GM12874 (cell line): ENCODE data around the gene SNCG.

Experiments used
- CTCF ChIP-seq: IDR thresholded peaks from 2 replicates; pipeline ENCODE4 v1.5.1; 2011; ENCODE audit warnings: low read depth, mild to moderate bottlenecking, control low read depth, low read length, moderate library complexity; ENCODE audit not compliant: insufficient read depth

SNCG gene

DNA sequence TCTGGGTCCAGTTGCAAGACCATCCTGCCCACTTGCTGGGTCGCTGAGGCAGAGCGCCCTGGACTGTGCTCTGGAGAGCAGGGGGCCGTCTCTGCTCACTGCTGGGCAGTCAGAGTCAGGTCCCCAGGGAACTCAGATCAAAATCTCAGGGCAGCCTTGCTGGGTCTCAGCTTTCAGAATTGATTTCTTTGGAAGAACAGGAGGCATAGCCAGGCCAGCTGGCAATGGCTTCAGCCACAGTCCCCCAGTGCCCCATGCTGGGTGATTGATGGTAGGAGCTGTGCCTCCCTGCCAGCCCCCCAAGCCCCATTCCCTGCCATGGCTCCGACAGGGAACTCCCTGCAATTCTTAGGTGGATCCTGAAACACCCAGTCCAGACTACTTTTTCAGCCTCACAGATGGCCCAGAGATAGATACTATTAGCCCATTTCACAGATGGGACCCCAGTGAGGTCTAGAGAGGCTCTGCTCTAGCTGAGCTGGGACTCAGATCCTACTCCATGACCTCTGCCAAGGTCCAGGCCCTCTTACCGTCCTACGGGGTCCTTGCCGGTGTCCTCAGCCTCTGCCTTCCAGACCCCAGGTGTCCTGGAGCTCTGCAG, 1.5 kb upstream of the SNCG start:
- TF ChIP-seq CTCF: no peak

DNA sequence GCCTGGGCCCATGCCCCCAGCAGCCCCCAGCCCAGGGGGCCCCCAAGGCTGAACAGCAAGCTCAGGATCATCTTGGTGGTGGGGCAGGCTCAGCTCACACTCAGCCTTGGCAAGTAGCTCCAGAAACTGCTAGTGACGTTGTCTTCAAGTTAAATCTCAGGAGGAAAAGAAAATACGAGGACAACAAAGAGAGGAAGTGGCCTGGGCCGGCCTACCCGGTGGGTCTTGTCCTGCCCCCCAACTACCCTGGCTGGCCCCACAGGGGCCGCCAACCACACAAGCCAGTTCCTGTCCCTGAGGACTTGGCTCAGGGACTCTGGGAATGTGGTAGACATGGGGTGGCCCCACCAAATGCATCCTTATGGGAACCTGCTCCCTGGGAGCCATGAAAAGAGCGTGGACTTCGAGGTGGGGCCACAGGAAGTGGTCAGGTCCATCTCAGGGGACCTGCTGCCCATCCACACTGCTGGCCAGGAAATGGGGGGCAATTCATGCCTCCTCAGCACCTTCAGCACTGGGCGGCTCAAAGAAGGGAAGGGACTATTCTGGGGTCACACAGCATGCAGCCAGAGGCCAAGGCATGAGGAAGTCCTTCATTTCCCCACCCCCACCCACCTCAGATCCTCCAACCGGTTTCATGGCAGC, 806 bp upstream of the SNCG start, which contains the start of gene MMRN2:
TSS of gene MMRN2 (minus strand) at position 145 of the 645 bp plus-strand sequence. CDS start at position 71, 74 bp downstream.
- TF ChIP-seq CTCF: no peak

DNA sequence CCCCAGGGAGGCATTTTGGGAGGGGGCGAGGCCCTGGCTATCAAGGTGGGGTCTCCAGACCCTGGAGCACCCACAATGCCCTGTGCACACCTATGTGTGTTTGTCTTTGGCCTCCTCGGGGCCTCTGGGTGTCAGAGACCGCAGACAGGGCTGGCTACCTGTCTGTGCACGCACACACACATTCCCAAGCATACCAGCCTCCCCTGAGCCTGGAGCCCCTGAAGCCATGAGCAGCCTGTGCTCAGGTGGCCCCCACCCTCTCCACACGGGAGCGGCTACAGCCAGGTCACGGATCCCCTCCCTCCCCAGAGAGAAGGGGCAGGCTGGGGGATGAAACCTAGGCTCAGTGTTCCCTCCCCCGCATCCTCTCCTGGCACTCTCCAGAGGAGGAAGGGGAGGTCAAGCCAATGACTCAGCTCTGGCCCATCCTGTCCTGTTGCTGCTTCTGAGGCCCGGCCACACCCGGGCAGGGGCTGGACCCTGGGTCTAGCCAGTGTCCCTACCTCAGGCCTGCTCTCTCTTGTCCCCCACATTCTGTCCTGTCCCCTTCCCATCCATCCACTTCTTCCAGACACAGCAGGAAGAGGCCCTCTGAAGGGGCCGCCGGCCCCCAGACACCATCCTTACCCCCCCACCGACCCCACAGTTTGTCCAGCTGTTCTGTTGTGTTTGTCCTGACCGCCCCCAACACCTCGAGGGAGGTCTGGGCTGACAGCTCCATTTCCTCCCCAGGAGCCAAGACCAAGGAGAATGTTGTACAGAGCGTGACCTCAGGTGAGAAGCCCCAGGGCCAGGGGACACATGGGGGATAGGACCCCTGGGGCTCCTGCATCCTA, 720 bp downstream of the SNCG start:
- no peak for TF ChIP-seq CTCF

DNA sequence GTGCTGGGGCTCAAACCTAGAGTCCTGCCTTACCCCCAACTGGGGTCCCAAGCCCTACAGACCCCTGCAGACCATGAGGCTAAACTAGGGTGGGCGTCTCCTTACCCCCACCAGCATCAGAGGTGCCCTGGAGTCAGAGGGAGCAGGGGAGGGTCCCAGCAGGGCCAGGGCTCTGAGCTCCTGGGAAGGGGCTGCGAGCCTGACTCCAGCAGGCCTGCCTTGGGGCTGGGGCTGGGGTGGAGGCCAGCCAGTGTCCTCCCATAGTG, 1.3 kb downstream of the SNCG start:
- no peak for TF ChIP-seq CTCF

- peak; percentile 100 for TF ChIP-seq CTCF
Observed at GRCh38 chr10:86960003-86960862, 1.8 kb downstream of the SNCG start.

DNA sequence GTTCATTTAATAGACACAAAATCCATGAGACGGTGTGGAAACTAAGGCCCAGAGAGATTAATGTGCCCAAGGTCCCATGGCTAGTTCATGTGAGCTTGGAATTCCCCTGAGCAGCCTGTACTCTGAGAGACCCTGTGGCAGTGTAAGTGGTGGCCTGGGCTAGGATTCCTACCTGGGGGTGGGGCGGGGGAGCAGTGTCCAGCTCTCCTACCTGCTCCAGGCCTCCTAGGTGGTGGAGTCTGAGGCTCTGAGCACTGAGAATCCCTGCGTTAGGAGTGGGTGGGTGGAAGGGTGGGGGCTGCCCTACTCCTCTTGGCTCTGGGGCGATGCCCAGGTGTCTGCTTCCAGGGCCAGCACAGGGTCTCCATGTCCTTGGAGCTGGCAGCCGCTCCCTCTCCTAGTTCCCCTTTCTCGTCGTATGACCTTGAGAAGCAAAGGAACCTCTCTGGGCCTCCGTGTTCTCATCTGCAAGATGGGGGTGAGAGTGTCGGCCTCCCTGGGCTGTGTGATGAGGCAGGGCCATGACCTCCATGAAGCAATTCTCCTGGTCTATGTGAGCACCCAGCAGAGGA, 2.5 kb downstream of the SNCG start:
- no peak for TF ChIP-seq CTCF
